Large intestine (tissue), 3 donors: ENCODE data around the gene GATA6. TPM values are rescaled to one million over a fixed set of nuclear protein-coding genes. Genes with fewer than 3 reads are reported as not detected.

Experiments used
- DNase-seq, 2 donors: peaks; one replicate each; pipeline versions ENCODE4 v3.0.0 to v3.0.0-alpha.2; 2013
- H3K27ac ChIP-seq: one replicate; pipeline ENCODE4 v1.5.1; 2013; ENCODE audit warnings: low read length
- H3K27me3 ChIP-seq: 2 replicates; pipeline ENCODE4 v1.6.1; 2013; ENCODE audit warnings: low read length; ENCODE audit not compliant: control insufficient read depth, insufficient read depth
- H3K36me3 ChIP-seq: 2 replicates; pipeline ENCODE4 v1.6.1; 2013; ENCODE audit warnings: low read length; ENCODE audit not compliant: control insufficient read depth, insufficient read depth
- H3K4me1 ChIP-seq: one replicate; pipeline ENCODE4 v1.6.1; 2013; ENCODE audit warnings: low read length; ENCODE audit not compliant: control insufficient read depth, insufficient read depth
- H3K4me3 ChIP-seq: one replicate; pipeline ENCODE4 v1.5.1; 2013; ENCODE audit warnings: low read length
- H3K9me3 ChIP-seq: one replicate; pipeline ENCODE4 v1.6.1; 2013; ENCODE audit warnings: mild to moderate bottlenecking, low read depth, low read length, moderate library complexity; ENCODE audit not compliant: control insufficient read depth
- WGBS: methylation state at CpG from one replicate; pipeline ENCODE4 v1.1.5; 2013; ENCODE audit warnings: low lambda C conversion rate; ENCODE audit not compliant: insufficient coverage; 5-methylcytosine and 5-hydroxymethylcytosine counted together
- polyA plus RNA-seq: library from polyadenylated mRNA; unstranded; fragments of 120-200 nt; gene quantifications from one replicate; pipeline ENCODE4 v1.2.1, GENCODE V29; 2013

Gene GATA6
- polyA plus RNA-seq, 1 donor, result 85.1 TPM

GRCh38 chr18:22143347-22144340, 25.7 kb upstream of the GATA6 start:
- H3K4me3 ChIP-seq, result no peak overlapping the region
- 100% methylated on average over 2 of the region's 7 CpGs for WGBS
- H3K27me3 ChIP-seq, result peaks cover 2% of the 10 kb centered on the region
- H3K4me1 ChIP-seq, result no peaks in the 10 kb centered on the region
- H3K9me3 ChIP-seq, result no peaks in the 10 kb centered on the region
- no peak for DNase-seq
- no peaks in the 10 kb centered on the region for H3K36me3 ChIP-seq
- H3K27ac ChIP-seq, result no peak overlapping the region

GRCh38 chr18:22145160-22145559, 24.2 kb upstream of the GATA6 start:
- Histone ChIP-seq H3K4me3 (no peak overlapping the region), H3K4me1 (no peaks in the 10 kb centered on the region), H3K27me3 (peaks cover 2% of the 10 kb centered on the region), H3K36me3 (no peaks in the 10 kb centered on the region), H3K9me3 (no peaks in the 10 kb centered on the region), H3K27ac (no peak overlapping the region)
- WGBS, result 83% methylated on average over 1 of the region's 3 CpGs
- no peak for DNase-seq

- DNase-seq, result no peak
- WGBS, result no CpG with 5 or more reads among the region's 8 CpGs
- Histone ChIP-seq H3K4me3 (no peak overlapping the region), H3K27me3 (peaks cover 2% of the 10 kb centered on the region), H3K9me3 (no peaks in the 10 kb centered on the region), H3K36me3 (no peaks in the 10 kb centered on the region), H3K4me1 (no peaks in the 10 kb centered on the region), H3K27ac (no peak overlapping the region)
Measured at GRCh38 chr18:22149710-22150109, 19.7 kb upstream of the GATA6 start.

GRCh38 chr18:22152093-22152492, 17.3 kb upstream of the GATA6 start:
- no peak for DNase-seq
- Histone ChIP-seq H3K36me3 (no peaks in the 10 kb centered on the region), H3K9me3 (no peaks in the 10 kb centered on the region), H3K27me3 (peaks cover 2% of the 10 kb centered on the region), H3K27ac (no peak overlapping the region), H3K4me1 (no peaks in the 10 kb centered on the region), H3K4me3 (no peak overlapping the region)
- WGBS, result no CpG with 5 or more reads among the region's 10 CpGs

GRCh38 chr18:22153428-22153827, 16.0 kb upstream of the GATA6 start:
- Histone ChIP-seq H3K9me3 (no peaks in the 10 kb centered on the region), H3K4me1 (no peaks in the 10 kb centered on the region), H3K27me3 (peaks cover 1% of the 10 kb centered on the region), H3K27ac (no peak overlapping the region), H3K36me3 (no peaks in the 10 kb centered on the region), H3K4me3 (no peak overlapping the region)
- DNase-seq, result no peak
- 100% methylated on average over 1 of the region's 3 CpGs for WGBS

- Histone ChIP-seq H3K27ac (no peak overlapping the region), H3K4me1 (no peaks in the 10 kb centered on the region), H3K27me3 (no peaks in the 10 kb centered on the region), H3K36me3 (no peaks in the 10 kb centered on the region), H3K4me3 (no peak overlapping the region), H3K9me3 (no peaks in the 10 kb centered on the region)
- DNase-seq, result no peak
- WGBS, result no CpG with 5 or more reads among the region's 2 CpGs
Measured at GRCh38 chr18:22155584-22155983, 13.8 kb upstream of the GATA6 start.

- Histone ChIP-seq H3K4me1 (peaks cover 17% of the 10 kb centered on the region), H3K9me3 (no peaks in the 10 kb centered on the region), H3K36me3 (no peaks in the 10 kb centered on the region), H3K27ac (no peak overlapping the region), H3K27me3 (peaks cover 8% of the 10 kb centered on the region), H3K4me3 (no peak overlapping the region)
- WGBS, result no CpG with 5 or more reads among the region's 2 CpGs
- peak in 1 of 2 donors; percentile 64 for DNase-seq
Measured at GRCh38 chr18:22159014-22159413, 10.4 kb upstream of the GATA6 start.

GRCh38 chr18:22161090-22161489, 8.3 kb upstream of the GATA6 start:
- Histone ChIP-seq H3K27ac (no peak overlapping the region), H3K36me3 (no peaks in the 10 kb centered on the region), H3K4me3 (no peak overlapping the region), H3K9me3 (no peaks in the 10 kb centered on the region), H3K27me3 (peaks cover 27% of the 10 kb centered on the region), H3K4me1 (peaks cover 19% of the 10 kb centered on the region)
- no CpG with 5 or more reads among the region's 5 CpGs for WGBS
- DNase-seq, result no peak

- DNase-seq, result peak in 1 of 2 donors; percentile 64
Measured at GRCh38 chr18:22163416-22164161, 5.8 kb upstream of the GATA6 start.

GRCh38 chr18:22164337-22165048, 4.9 kb upstream of the GATA6 start:
- peaks cover 56% of the 10 kb centered on the region for H3K27me3 ChIP-seq
- peak in 1 of 2 donors; percentile 78 for DNase-seq
- no CpG with 5 or more reads among the region's 16 CpGs for WGBS
- peak overlapping the region; percentile 58 for H3K4me3 ChIP-seq
- H3K27ac ChIP-seq, result peak overlapping the region; percentile 77
- peaks cover 3% of the 10 kb centered on the region for H3K9me3 ChIP-seq
- no peaks in the 10 kb centered on the region for H3K36me3 ChIP-seq
- peaks cover 19% of the 10 kb centered on the region for H3K4me1 ChIP-seq

More at GRCh38 chr18:22163416-22164161, 5.8 kb upstream of the GATA6 start:
- H3K36me3 ChIP-seq, result no peaks in the 10 kb centered on the region
- peak overlapping the region; percentile 77 for H3K27ac ChIP-seq
- WGBS, result no CpG with 5 or more reads among the region's 8 CpGs
- no peak overlapping the region for H3K4me3 ChIP-seq
- H3K27me3 ChIP-seq, result peaks cover 52% of the 10 kb centered on the region
- H3K4me1 ChIP-seq, result peaks cover 19% of the 10 kb centered on the region
- peaks cover 3% of the 10 kb centered on the region for H3K9me3 ChIP-seq
